Neural cell (in vitro differentiated cells): ENCODE measurements around the gene SLC25A11. TPM values are rescaled to one million over a fixed set of nuclear protein-coding genes. Genes with fewer than 3 reads are reported as not detected.

ENCODE experiments used
- H2AFZ ChIP-seq: fragments of 200-600, 300-800 bp; sonication (generic), shearing (Covaris generic); 2 replicates; pipeline ENCODE4 v1.6.0; 2014; ENCODE audit warnings: low read depth, mild to moderate bottlenecking, antibody characterized with exemption, low read length, moderate library complexity
- H3F3A ChIP-seq: fragments of 200-600 bp; shearing (Covaris generic); 2 replicates; pipeline ENCODE4 v1.6.1; 2016; ENCODE audit warnings: mild to moderate bottlenecking, moderate library complexity, mixed read lengths, antibody characterized with exemption, low read length; ENCODE audit not compliant: insufficient read depth, poor library complexity, severe bottlenecking
- H3K27ac ChIP-seq: fragments of 200-600, 300-800 bp; sonication (generic), shearing (Covaris generic); 2 replicates; pipeline ENCODE4 v1.5.1; 2014; ENCODE audit warnings: mild to moderate bottlenecking, low read length, moderate library complexity
- H3K27me3 ChIP-seq: fragments of 300-800, 200-600 bp; sonication (generic), shearing (Covaris generic); 2 replicates; pipeline ENCODE4 v1.6.0; 2014; ENCODE audit warnings: mild to moderate bottlenecking, low read depth, low read length, moderate library complexity; ENCODE audit not compliant: insufficient read depth
- H3K36me3 ChIP-seq: fragments of 300-800, 200-600 bp; sonication (generic), shearing (Covaris generic); 2 replicates; pipeline ENCODE4 v1.5.1; 2014; ENCODE audit warnings: mild to moderate bottlenecking, antibody characterized with exemption, low read length, moderate library complexity; ENCODE audit not compliant: insufficient read depth
- H3K4me2 ChIP-seq: fragments of 300-800, 200-600 bp; sonication (generic), shearing (Covaris generic); 2 replicates; pipeline ENCODE4 v1.6.0; 2014; ENCODE audit warnings: mild to moderate bottlenecking, low read length
- H3K4me3 ChIP-seq: fragments of 300-800, 200-600 bp; sonication (generic), shearing (Covaris generic); 2 replicates; pipeline ENCODE4 v1.5.1; 2014; ENCODE audit warnings: mild to moderate bottlenecking, low read length, moderate library complexity
- H3K79me2 ChIP-seq: fragments of 200-600 bp; shearing (Covaris generic); replicated peaks from 2 replicates; pipeline ENCODE4 v1.6.0; 2014; ENCODE audit warnings: mild to moderate bottlenecking, low read length, moderate library complexity; ENCODE audit not compliant: insufficient read depth
- H3K9ac ChIP-seq: fragments of 300-800, 200-600 bp; sonication (generic), shearing (Covaris generic); 2 replicates; pipeline ENCODE4 v1.6.1; 2016; ENCODE audit warnings: mild to moderate bottlenecking, low read length, mixed read lengths
- H3K9me2 ChIP-seq: fragments of 200-600 bp; shearing (Covaris generic); 2 replicates; pipeline ENCODE4 v1.6.1; 2016; ENCODE audit warnings: mild to moderate bottlenecking, low read length, mixed read lengths; ENCODE audit not compliant: insufficient read depth
- H3K9me3 ChIP-seq: fragments of 200-600, 300-800 bp; sonication (generic), shearing (Covaris generic); 2 replicates; pipeline ENCODE4 v1.6.1; 2016; ENCODE audit warnings: mild to moderate bottlenecking, mixed run types, low read length, moderate library complexity, mixed read lengths
- H4K20me1 ChIP-seq: fragments of 200-600 bp; shearing (Covaris generic); 2 replicates; pipeline ENCODE4 v1.6.1; 2016; ENCODE audit warnings: mild to moderate bottlenecking, mixed run types; ENCODE audit not compliant: insufficient read depth
- EP300 ChIP-seq: fragments of 450-650 bp; conservative IDR thresholded peaks from 2 replicates; pipeline ENCODE4 v1.6.1; 2014; ENCODE audit warnings: antibody characterized with exemption, mild to moderate bottlenecking, moderate library complexity; ENCODE audit not compliant: poor library complexity, severe bottlenecking
- EZH2 ChIP-seq: fragments of 200-600, 300-800 bp; shearing (Covaris generic), sonication (generic); IDR thresholded peaks from 2 replicates; pipeline ENCODE4 v1.6.1; 2014; ENCODE audit warnings: antibody characterized with exemption, low read length, borderline replicate concordance, mild to moderate bottlenecking; ENCODE audit not compliant: insufficient read depth, poor library complexity, severe bottlenecking
- MXI1 ChIP-seq: fragments of 450-650 bp; conservative IDR thresholded peaks from 2 replicates; pipeline ENCODE4 v1.6.1; 2014; ENCODE audit warnings: antibody characterized with exemption, mild to moderate bottlenecking; ENCODE audit not compliant: poor library complexity, severe bottlenecking
- POLR2AphosphoS5 ChIP-seq: IDR thresholded peaks from 2 replicates; pipeline ENCODE4 v1.6.1; 2012
- RAD21 ChIP-seq: fragments of 450-650 bp; conservative IDR thresholded peaks from 2 replicates; pipeline ENCODE4 v1.6.1; 2014; ENCODE audit warnings: antibody characterized with exemption, mild to moderate bottlenecking, moderate library complexity
- SMC3 ChIP-seq: fragments of 450-650 bp; conservative IDR thresholded peaks from 2 replicates; pipeline ENCODE4 v1.6.1; 2014; ENCODE audit warnings: antibody characterized with exemption, mild to moderate bottlenecking, moderate library complexity; ENCODE audit not compliant: poor library complexity
- TAF1 ChIP-seq: IDR thresholded peaks from 2 replicates; pipeline ENCODE4 v1.6.1; 2012; ENCODE audit warnings: low read depth
- polyA plus RNA-seq: library from polyadenylated mRNA; depleted of rRNA; stranded (reverse); fragments of >200 nt; gene quantifications from 2 replicates; pipeline ENCODE4 v1.2.3, GENCODE V29; 2014
- small RNA-seq, 3 experiments: library from RNA; depleted of rRNA; stranded (forward); fragments of <200 nt; gene quantifications; one replicate each; pipeline ENCODE3, GENCODE V24; 2012
- TF ChIP-seq, protein P1 (sequence below): fragments of 450-650 bp; IDR thresholded peaks from 2 replicates; pipeline ENCODE4 v1.5.1; 2014; ENCODE audit warnings: antibody characterized with exemption, mild to moderate bottlenecking, moderate library complexity; ENCODE audit not compliant: poor library complexity, severe bottlenecking
- TF ChIP-seq, protein P2 (sequence below): IDR thresholded peaks from 2 replicates; pipeline ENCODE4 v1.6.1; 2012; ENCODE audit warnings: borderline replicate concordance

SLC25A11 gene
- polyA plus RNA-seq, 1 donor from 2014 or later: 172 TPM

DNA sequence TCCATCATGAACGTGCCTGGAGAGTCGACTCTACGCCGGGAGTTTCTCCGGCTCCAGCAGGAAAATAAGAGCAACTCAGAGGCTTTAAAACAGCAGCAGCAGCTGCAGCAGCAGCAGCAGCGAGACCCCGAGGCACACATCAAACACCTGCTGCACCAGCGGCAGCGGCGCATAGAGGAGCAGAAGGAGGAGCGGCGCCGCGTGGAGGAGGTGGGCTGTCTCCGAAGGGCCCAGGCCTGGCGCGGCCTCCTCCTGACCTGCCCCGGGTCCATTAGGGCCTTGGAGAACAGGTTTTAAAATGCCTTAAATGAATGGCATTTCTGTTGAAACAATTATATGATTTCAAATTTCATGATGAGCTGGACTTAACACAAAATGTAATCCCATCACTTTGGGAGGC lies 52.3 kb downstream of the SLC25A11 start:
- H3K4me2 ChIP-seq: no peak overlapping the region
- no peaks in the 10 kb centered on the region for H3F3A ChIP-seq
- TF ChIP-seq, protein P1, sequence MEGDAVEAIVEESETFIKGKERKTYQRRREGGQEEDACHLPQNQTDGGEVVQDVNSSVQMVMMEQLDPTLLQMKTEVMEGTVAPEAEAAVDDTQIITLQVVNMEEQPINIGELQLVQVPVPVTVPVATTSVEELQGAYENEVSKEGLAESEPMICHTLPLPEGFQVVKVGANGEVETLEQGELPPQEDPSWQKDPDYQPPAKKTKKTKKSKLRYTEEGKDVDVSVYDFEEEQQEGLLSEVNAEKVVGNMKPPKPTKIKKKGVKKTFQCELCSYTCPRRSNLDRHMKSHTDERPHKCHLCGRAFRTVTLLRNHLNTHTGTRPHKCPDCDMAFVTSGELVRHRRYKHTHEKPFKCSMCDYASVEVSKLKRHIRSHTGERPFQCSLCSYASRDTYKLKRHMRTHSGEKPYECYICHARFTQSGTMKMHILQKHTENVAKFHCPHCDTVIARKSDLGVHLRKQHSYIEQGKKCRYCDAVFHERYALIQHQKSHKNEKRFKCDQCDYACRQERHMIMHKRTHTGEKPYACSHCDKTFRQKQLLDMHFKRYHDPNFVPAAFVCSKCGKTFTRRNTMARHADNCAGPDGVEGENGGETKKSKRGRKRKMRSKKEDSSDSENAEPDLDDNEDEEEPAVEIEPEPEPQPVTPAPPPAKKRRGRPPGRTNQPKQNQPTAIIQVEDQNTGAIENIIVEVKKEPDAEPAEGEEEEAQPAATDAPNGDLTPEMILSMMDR: no peak
- no peak for TF ChIP-seq EP300
- TF ChIP-seq POLR2AphosphoS5: no peak
- TF ChIP-seq RAD21: no peak
- TF ChIP-seq, protein P2, sequence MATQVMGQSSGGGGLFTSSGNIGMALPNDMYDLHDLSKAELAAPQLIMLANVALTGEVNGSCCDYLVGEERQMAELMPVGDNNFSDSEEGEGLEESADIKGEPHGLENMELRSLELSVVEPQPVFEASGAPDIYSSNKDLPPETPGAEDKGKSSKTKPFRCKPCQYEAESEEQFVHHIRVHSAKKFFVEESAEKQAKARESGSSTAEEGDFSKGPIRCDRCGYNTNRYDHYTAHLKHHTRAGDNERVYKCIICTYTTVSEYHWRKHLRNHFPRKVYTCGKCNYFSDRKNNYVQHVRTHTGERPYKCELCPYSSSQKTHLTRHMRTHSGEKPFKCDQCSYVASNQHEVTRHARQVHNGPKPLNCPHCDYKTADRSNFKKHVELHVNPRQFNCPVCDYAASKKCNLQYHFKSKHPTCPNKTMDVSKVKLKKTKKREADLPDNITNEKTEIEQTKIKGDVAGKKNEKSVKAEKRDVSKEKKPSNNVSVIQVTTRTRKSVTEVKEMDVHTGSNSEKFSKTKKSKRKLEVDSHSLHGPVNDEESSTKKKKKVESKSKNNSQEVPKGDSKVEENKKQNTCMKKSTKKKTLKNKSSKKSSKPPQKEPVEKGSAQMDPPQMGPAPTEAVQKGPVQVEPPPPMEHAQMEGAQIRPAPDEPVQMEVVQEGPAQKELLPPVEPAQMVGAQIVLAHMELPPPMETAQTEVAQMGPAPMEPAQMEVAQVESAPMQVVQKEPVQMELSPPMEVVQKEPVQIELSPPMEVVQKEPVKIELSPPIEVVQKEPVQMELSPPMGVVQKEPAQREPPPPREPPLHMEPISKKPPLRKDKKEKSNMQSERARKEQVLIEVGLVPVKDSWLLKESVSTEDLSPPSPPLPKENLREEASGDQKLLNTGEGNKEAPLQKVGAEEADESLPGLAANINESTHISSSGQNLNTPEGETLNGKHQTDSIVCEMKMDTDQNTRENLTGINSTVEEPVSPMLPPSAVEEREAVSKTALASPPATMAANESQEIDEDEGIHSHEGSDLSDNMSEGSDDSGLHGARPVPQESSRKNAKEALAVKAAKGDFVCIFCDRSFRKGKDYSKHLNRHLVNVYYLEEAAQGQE: no peak
- no peak for TF ChIP-seq EZH2
- TF ChIP-seq TAF1: no peak
- no peak for TF ChIP-seq MXI1
- no peak for TF ChIP-seq SMC3
- no peaks in the 10 kb centered on the region for H3K9me3 ChIP-seq
- H3K27ac ChIP-seq: no peak overlapping the region
- no peak overlapping the region for H3K4me3 ChIP-seq
- no peaks in the 10 kb centered on the region for H3K79me2 ChIP-seq
- H4K20me1 ChIP-seq: no peaks in the 10 kb centered on the region
- H3K9ac ChIP-seq: no peak overlapping the region
- H3K27me3 ChIP-seq: no peaks in the 10 kb centered on the region
- no peak overlapping the region for H2AFZ ChIP-seq
- no peaks in the 10 kb centered on the region for H3K9me2 ChIP-seq
- H3K36me3 ChIP-seq: no peaks in the 10 kb centered on the region

Small RNA genes lying within 50 kb of the gene (small RNA-seq; reads per million reads assigned to genes)
- 0 to 2.5 (median 1.7) reads per million in 3 experiments for gene MIR6864
- gene MIR6865: 0 to 3.8 (median 2.5) reads per million in 3 experiments

Other genes with a start within 250 kb of the SLC25A11 start
- 15.9 and 24.7 TPM in 2 replicates for gene PELP1, start 235.9 kb downstream of the SLC25A11 start, polyA plus RNA-seq
- 28.3 and 34.1 TPM in 2 replicates for gene ARRB2, start 229.4 kb downstream of the SLC25A11 start, polyA plus RNA-seq
- gene MED11, start 208.6 kb downstream of the SLC25A11 start, polyA plus RNA-seq: 17.2 and 20.5 TPM in 2 replicates
- not detected in 2 replicates for gene ZMYND15, start 200.2 kb downstream of the SLC25A11 start, polyA plus RNA-seq
- not detected in 2 replicates for gene CXCL16, start 200.1 kb downstream of the SLC25A11 start, polyA plus RNA-seq
- gene TM4SF5, start 168.2 kb downstream of the SLC25A11 start, polyA plus RNA-seq: not detected in 2 replicates
- 1.6 TPM in 1 of 2 replicates, not detected in the other for gene VMO1, start 153.7 kb downstream of the SLC25A11 start, polyA plus RNA-seq
- 2.6 TPM in 1 of 2 replicates, not detected in the other for gene GLTPD2, start 151.1 kb downstream of the SLC25A11 start, polyA plus RNA-seq
- 175 and 194 TPM in 2 replicates for gene PSMB6, start 143.9 kb downstream of the SLC25A11 start, polyA plus RNA-seq
- gene PLD2, start 132.9 kb downstream of the SLC25A11 start, polyA plus RNA-seq: 2.0 and 3.9 TPM in 2 replicates
- gene MINK1, start 106.7 kb downstream of the SLC25A11 start, polyA plus RNA-seq: 38.1 and 51.4 TPM in 2 replicates
- 0.45 and 2.1 TPM in 2 replicates for gene C17orf107, start 40.5 kb downstream of the SLC25A11 start, polyA plus RNA-seq
- gene CHRNE, start 36.9 kb downstream of the SLC25A11 start, polyA plus RNA-seq: 0.25 TPM in 1 of 2 replicates, not detected in the other
- not detected in 2 replicates for gene GP1BA, start 7.8 kb downstream of the SLC25A11 start, polyA plus RNA-seq
- 52.5 and 64.1 TPM in 2 replicates for gene RNF167, start 222 bp upstream of the SLC25A11 start, polyA plus RNA-seq
- 145 and 230 TPM in 2 replicates for gene PFN1, start 8.5 kb upstream of the SLC25A11 start, polyA plus RNA-seq
- 0.54 and 2.3 TPM in 2 replicates for gene ENO3, start 11.1 kb upstream of the SLC25A11 start, polyA plus RNA-seq
- gene SPAG7, start 27.8 kb upstream of the SLC25A11 start, polyA plus RNA-seq: 66.4 and 67.7 TPM in 2 replicates
- gene CAMTA2, start 47.6 kb upstream of the SLC25A11 start, polyA plus RNA-seq: 3.7 and 7.3 TPM in 2 replicates
- gene INCA1, start 57.5 kb upstream of the SLC25A11 start, polyA plus RNA-seq: 0.38 TPM in 1 of 2 replicates, not detected in the other
- gene KIF1C, start 57.9 kb upstream of the SLC25A11 start, polyA plus RNA-seq: 7.7 and 8.3 TPM in 2 replicates
- gene SLC52A1, start 95.4 kb upstream of the SLC25A11 start, polyA plus RNA-seq: not detected in 2 replicates
- 0.05 and 0.20 TPM in 2 replicates for gene ZFP3, start 138.4 kb upstream of the SLC25A11 start, polyA plus RNA-seq
- gene ZNF232, start 171.8 kb upstream of the SLC25A11 start, polyA plus RNA-seq: 31.8 and 32.5 TPM in 2 replicates
- not detected in 2 replicates for gene USP6, start 176.0 kb upstream of the SLC25A11 start, polyA plus RNA-seq